H9 (cell line): ENCODE measurements around the gene RNF213. TPM values are rescaled to one million over a fixed set of nuclear protein-coding genes. Genes with fewer than 3 reads are reported as not detected.
"Not testable (repeated sequence)": the region's sequence is repeated elsewhere in the genome, so short reads cannot be mapped to it uniquely, and the experiment has no call there.

Experiments
- DNase-seq: peaks from one replicate; pipeline ENCODE4 v3.0.0-alpha.2; 2017
- H2AFZ ChIP-seq: one replicate; pipeline ENCODE4 v1.6.1; 2013; ENCODE audit warnings: mild to moderate bottlenecking, low read length, control low read depth, moderate library complexity
- H2AK5ac ChIP-seq: 2 replicates; pipeline ENCODE4 v1.6.1; 2013; ENCODE audit warnings: low read length, control low read depth, mixed read lengths; ENCODE audit not compliant: insufficient read length
- H2BK120ac ChIP-seq: one replicate; pipeline ENCODE4 v1.6.1; 2013; ENCODE audit warnings: low read depth, mild to moderate bottlenecking, low read length, control low read depth, inconsistent platforms; ENCODE audit not compliant: poor library complexity, severe bottlenecking
- H2BK12ac ChIP-seq: 2 replicates; pipeline ENCODE4 v1.6.1; 2013; ENCODE audit warnings: low read length, control low read depth, mixed read lengths, low read depth; ENCODE audit not compliant: insufficient read length
- H2BK15ac ChIP-seq: 2 replicates; pipeline ENCODE4 v1.6.1; 2013; ENCODE audit warnings: low read depth, low read length, control low read depth
- H2BK20ac ChIP-seq: one replicate; pipeline ENCODE4 v1.6.1; 2013; ENCODE audit warnings: low read depth, mild to moderate bottlenecking, low read length, control low read depth, inconsistent platforms; ENCODE audit not compliant: poor library complexity, severe bottlenecking
- H2BK5ac ChIP-seq: 2 replicates; pipeline ENCODE4 v1.6.1; 2013; ENCODE audit warnings: low read length, control low read depth, mixed read lengths; ENCODE audit not compliant: insufficient read length
- H3K14ac ChIP-seq: 2 replicates; pipeline ENCODE4 v1.6.1; 2013; ENCODE audit warnings: low read length, control low read depth; ENCODE audit not compliant: insufficient read depth
- H3K18ac ChIP-seq: 2 replicates; pipeline ENCODE4 v1.6.1; 2013; ENCODE audit warnings: low read depth, mild to moderate bottlenecking, mixed read lengths, low read length, control low read depth; ENCODE audit not compliant: insufficient read length
- H3K23ac ChIP-seq: 2 replicates; pipeline ENCODE4 v1.6.1; 2013; ENCODE audit warnings: low read length, control low read depth, mixed read lengths, low read depth; ENCODE audit not compliant: insufficient read length
- H3K23me2 ChIP-seq: 2 replicates; pipeline ENCODE4 v1.6.1; 2013; ENCODE audit warnings: low read depth, mild to moderate bottlenecking, mixed read lengths, low read length, control low read depth; ENCODE audit not compliant: insufficient read length, poor library complexity, severe bottlenecking
- H3K27ac ChIP-seq: 2 replicates; pipeline ENCODE4 v1.5.1; 2013; ENCODE audit warnings: low read length, control low read depth, mixed read lengths, low read depth; ENCODE audit not compliant: insufficient read length
- H3K27me3 ChIP-seq: 2 replicates; pipeline ENCODE4 v1.6.1; 2013; ENCODE audit warnings: low read length, control low read depth, inconsistent platforms; ENCODE audit not compliant: insufficient read depth
- H3K4ac ChIP-seq: 2 replicates; pipeline ENCODE4 v1.6.1; 2013; ENCODE audit warnings: low read depth, mild to moderate bottlenecking, control low read depth, inconsistent platforms, low read length, moderate library complexity
- H3K4me1 ChIP-seq: 2 replicates; pipeline ENCODE4 v1.6.1; 2013; ENCODE audit warnings: low read length, control low read depth, inconsistent platforms; ENCODE audit not compliant: insufficient read depth
- H3K4me2 ChIP-seq: 2 replicates; pipeline ENCODE4 v1.6.1; 2013; ENCODE audit warnings: low read length, control low read depth, mixed read lengths; ENCODE audit not compliant: insufficient read length, insufficient read depth
- H3K56ac ChIP-seq: 2 replicates; pipeline ENCODE4 v1.6.1; 2013; ENCODE audit warnings: low read depth, mild to moderate bottlenecking, mixed read lengths, low read length, control low read depth; ENCODE audit not compliant: insufficient read length
- H3K79me1 ChIP-seq: 2 replicates; pipeline ENCODE4 v1.6.1; 2013; ENCODE audit warnings: low read depth, mild to moderate bottlenecking, moderate library complexity, low read length, control low read depth, inconsistent platforms; ENCODE audit not compliant: insufficient read depth, poor library complexity, severe bottlenecking
- H3K79me2 ChIP-seq: 2 replicates; pipeline ENCODE4 v1.6.1; 2013; ENCODE audit warnings: low read length, control low read depth, inconsistent platforms; ENCODE audit not compliant: insufficient read depth
- H3K9ac ChIP-seq: 2 replicates; pipeline ENCODE4 v1.6.1; 2013; ENCODE audit warnings: low read length, control low read depth, mixed read lengths; ENCODE audit not compliant: insufficient read length; ENCODE audit errors: extremely low read depth
- H3K9me3 ChIP-seq: one replicate; pipeline ENCODE4 v1.6.1; 2013; ENCODE audit warnings: low read depth, low read length, inconsistent platforms; ENCODE audit not compliant: control insufficient read depth
- H3T11ph ChIP-seq: one replicate; pipeline ENCODE4 v1.6.1; 2013; ENCODE audit warnings: mild to moderate bottlenecking, low read length, control low read depth, inconsistent platforms
- H4K20me1 ChIP-seq: one replicate; pipeline ENCODE4 v1.6.1; 2013; ENCODE audit not compliant: control insufficient read depth, insufficient read length, insufficient read depth
- H4K5ac ChIP-seq: 2 replicates; pipeline ENCODE4 v1.6.1; 2013; ENCODE audit warnings: low read depth, mild to moderate bottlenecking, mixed read lengths, low read length, control low read depth; ENCODE audit not compliant: insufficient read length
- H4K8ac ChIP-seq: replicated peaks from 2 replicates; pipeline ENCODE4 v1.6.1; 2013; ENCODE audit warnings: low read length, control low read depth, mixed read lengths, low read depth; ENCODE audit not compliant: insufficient read length
- H4K91ac ChIP-seq: 2 replicates; pipeline ENCODE4 v1.6.1; 2013; ENCODE audit warnings: low read depth, mild to moderate bottlenecking, moderate library complexity, mixed read lengths, low read length, control low read depth; ENCODE audit not compliant: insufficient read length
- H3K27ac Mint-ChIP-seq, 3 experiments: 2 replicates in 2 of 3; 3 replicates in 1 of 3; pipeline ENCODE4 v1.8.0; 2020 to 2021; ENCODE audit warnings: mixed read lengths in 3 of 3, mild to moderate bottlenecking in 1 of 3, moderate library complexity in 1 of 3
- H3K27me3 Mint-ChIP-seq: 2 replicates; pipeline ENCODE4 v1.8.0; 2021; ENCODE audit warnings: low read depth, mild to moderate bottlenecking, moderate library complexity, mixed read lengths
- H3K36me3 Mint-ChIP-seq, 3 experiments: 2 replicates in 2 of 3; 3 replicates in 1 of 3; pipeline ENCODE4 v1.8.0; 2020 to 2021; ENCODE audit warnings: low read depth in 3 of 3, mixed read lengths in 3 of 3; ENCODE audit not compliant: insufficient read depth in 1 of 3
- H3K4me1 Mint-ChIP-seq, 2 experiments: 2 replicates each; pipeline ENCODE4 v1.8.0; 2020; ENCODE audit warnings: mixed read lengths in 2 of 2
- H3K4me3 Mint-ChIP-seq, 2 experiments: 2 replicates in 1 of 2; 3 replicates in 1 of 2; pipeline ENCODE4 v1.8.0; 2020 to 2021; ENCODE audit warnings: mild to moderate bottlenecking in 2 of 2, mixed read lengths in 2 of 2, moderate library complexity in 1 of 2
- H3K9me3 Mint-ChIP-seq, 2 experiments: 2 replicates in 1 of 2; 3 replicates in 1 of 2; pipeline ENCODE4 v1.8.0; 2020; ENCODE audit warnings: mild to moderate bottlenecking in 2 of 2, mixed read lengths in 2 of 2, moderate library complexity in 1 of 2
- WGBS: extraction: QIAGEN DNeasy Blood & Tissue Kit; methylation state at CpG from one replicate; pipeline ENCODE4 v1.1.7; 2013; ENCODE audit warnings: missing lambda C conversion rate, low lambda C conversion rate, mixed read lengths; ENCODE audit not compliant: insufficient read length; ENCODE audit errors: extremely low coverage; 5-methylcytosine and 5-hydroxymethylcytosine counted together
- total RNA-seq: library from RNA; stranded (reverse); gene quantifications from 2 replicates; pipeline ENCODE4 v1.2.1, GENCODE V29; 2021
- TF ChIP-seq, protein P1 (sequence below): fragments of 200-600 bp; sonication (generic); conservative IDR thresholded peaks from 3 replicates; pipeline ENCODE4 v1.8.0; 2021; ENCODE audit warnings: antibody characterized with exemption, mild to moderate bottlenecking

RNF213 gene
- total RNA-seq, 1 experiment from 2014 or later: 34.3 TPM

DNA sequence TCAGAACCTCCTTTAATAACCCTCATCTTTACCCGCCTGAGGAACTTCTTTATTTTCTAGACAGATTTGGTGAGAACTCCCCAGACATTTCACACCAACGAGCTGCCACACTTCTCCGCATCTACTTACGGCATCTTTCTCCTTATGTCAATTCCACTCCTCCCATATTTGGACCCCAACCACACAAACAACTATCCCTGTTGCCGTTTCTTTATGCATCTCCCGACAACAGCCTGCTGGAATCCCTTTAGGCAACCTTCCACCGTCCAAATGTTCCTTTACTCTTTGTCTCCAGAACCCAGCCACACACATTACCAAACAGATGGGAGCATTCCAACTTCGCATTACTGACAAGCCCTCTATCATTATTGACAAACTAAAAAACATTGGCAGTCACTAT is 145.5 kb downstream of the RNF213 start:
- no peaks in the 10 kb centered on the region for H3K4me1 ChIP-seq
- H2BK120ac ChIP-seq: no peak overlapping the region
- H3K23ac ChIP-seq: no peak overlapping the region
- no peaks in the 10 kb centered on the region for H3K27me3 ChIP-seq
- H3K9ac ChIP-seq: no peak overlapping the region
- peaks cover 0 to 3% of the 10 kb centered on the region in 2 experiments; a peak in 2 of 4 replicates for H3K4me1 Mint-ChIP-seq
- no peaks in the 10 kb centered on the region for H3K9me3 Mint-ChIP-seq
- TF ChIP-seq, protein P1, sequence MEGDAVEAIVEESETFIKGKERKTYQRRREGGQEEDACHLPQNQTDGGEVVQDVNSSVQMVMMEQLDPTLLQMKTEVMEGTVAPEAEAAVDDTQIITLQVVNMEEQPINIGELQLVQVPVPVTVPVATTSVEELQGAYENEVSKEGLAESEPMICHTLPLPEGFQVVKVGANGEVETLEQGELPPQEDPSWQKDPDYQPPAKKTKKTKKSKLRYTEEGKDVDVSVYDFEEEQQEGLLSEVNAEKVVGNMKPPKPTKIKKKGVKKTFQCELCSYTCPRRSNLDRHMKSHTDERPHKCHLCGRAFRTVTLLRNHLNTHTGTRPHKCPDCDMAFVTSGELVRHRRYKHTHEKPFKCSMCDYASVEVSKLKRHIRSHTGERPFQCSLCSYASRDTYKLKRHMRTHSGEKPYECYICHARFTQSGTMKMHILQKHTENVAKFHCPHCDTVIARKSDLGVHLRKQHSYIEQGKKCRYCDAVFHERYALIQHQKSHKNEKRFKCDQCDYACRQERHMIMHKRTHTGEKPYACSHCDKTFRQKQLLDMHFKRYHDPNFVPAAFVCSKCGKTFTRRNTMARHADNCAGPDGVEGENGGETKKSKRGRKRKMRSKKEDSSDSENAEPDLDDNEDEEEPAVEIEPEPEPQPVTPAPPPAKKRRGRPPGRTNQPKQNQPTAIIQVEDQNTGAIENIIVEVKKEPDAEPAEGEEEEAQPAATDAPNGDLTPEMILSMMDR: no peak
- no CpG with 5 or more reads among the region's 8 CpGs for WGBS
- no peak overlapping the region for H2AK5ac ChIP-seq
- H4K5ac ChIP-seq: no peak overlapping the region
- H3K27me3 Mint-ChIP-seq: peaks cover 11% of the 10 kb centered on the region
- no peak overlapping the region for H4K91ac ChIP-seq
- H2BK5ac ChIP-seq: no peak overlapping the region
- H2BK15ac ChIP-seq: no peak overlapping the region
- no peak overlapping the region for H2BK20ac ChIP-seq
- H3K9me3 ChIP-seq: no peaks in the 10 kb centered on the region
- H3K36me3 Mint-ChIP-seq: no peaks in the 10 kb centered on the region
- H3K4me2 ChIP-seq: no peak overlapping the region
- no peak overlapping the region for H3T11ph ChIP-seq
- H3K23me2 ChIP-seq: no peaks in the 10 kb centered on the region
- no peaks in the 10 kb centered on the region for H3K79me1 ChIP-seq
- no peak overlapping the region for H4K8ac ChIP-seq
- no peaks in the 10 kb centered on the region for H4K20me1 ChIP-seq
- H3K14ac ChIP-seq: no peak overlapping the region
- no peak overlapping the region for H3K27ac ChIP-seq
- no peak overlapping the region for H3K18ac ChIP-seq
- no peak overlapping the region for H3K56ac ChIP-seq
- H3K4me3 Mint-ChIP-seq: no peak overlapping the region
- no peak overlapping the region for H2BK12ac ChIP-seq
- no peak overlapping the region for H3K4ac ChIP-seq
- DNase-seq: no peak
- no peak overlapping the region for H2AFZ ChIP-seq
- no peaks in the 10 kb centered on the region for H3K79me2 ChIP-seq
- H3K27ac Mint-ChIP-seq: no peak overlapping the region

DNA sequence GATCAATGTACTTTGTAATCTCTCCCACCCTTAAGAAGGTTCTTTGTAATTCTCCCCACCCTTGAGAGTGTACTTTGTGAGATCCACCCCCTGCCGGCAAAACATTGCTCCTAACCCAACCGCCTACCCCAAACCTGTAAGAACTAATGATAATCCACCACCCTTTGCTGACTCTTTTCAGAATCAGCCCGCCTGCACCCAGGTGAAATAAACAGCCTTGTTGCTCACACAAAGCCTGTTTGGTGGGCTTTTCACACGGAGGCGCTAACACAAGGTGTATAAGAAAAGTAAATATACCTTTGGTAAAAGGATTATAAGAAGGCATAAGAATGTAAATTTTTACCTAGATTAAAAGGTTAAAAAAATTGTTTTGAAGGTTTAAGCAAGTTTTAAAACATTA is 147.3 kb downstream of the RNF213 start:
- H3K4me3 Mint-ChIP-seq, H4K91ac ChIP-seq, DNase-seq, H2BK12ac ChIP-seq, H2BK15ac ChIP-seq, H3K4ac ChIP-seq, H4K20me1 ChIP-seq, H2AK5ac ChIP-seq, H3T11ph ChIP-seq, H2BK120ac ChIP-seq, H3K27ac ChIP-seq, H3K79me2 ChIP-seq, H4K8ac ChIP-seq, H3K4me2 ChIP-seq, H3K56ac ChIP-seq, H3K4me1 ChIP-seq, H3K79me1 ChIP-seq, H3K23ac ChIP-seq, H3K9me3 Mint-ChIP-seq, H3K4me1 Mint-ChIP-seq, H3K36me3 Mint-ChIP-seq, H3K9ac ChIP-seq, H3K27ac Mint-ChIP-seq, H3K18ac ChIP-seq, H4K5ac ChIP-seq, H3K23me2 ChIP-seq, H2BK5ac ChIP-seq, H3K27me3 ChIP-seq, H2BK20ac ChIP-seq, H3K9me3 ChIP-seq, H2AFZ ChIP-seq, H3K14ac ChIP-seq: not testable (repeated sequence)
- WGBS: no CpG with 5 or more reads among the region's 5 CpGs
- peaks cover 23% of the 10 kb centered on the region for H3K27me3 Mint-ChIP-seq
